OCI-M2 (cell line): ENCODE measurements around the gene IL17RB.

Source experiments
- DNase-seq: peaks from one replicate; lab custom pipeline; 2025; ENCODE audit not compliant: unreplicated experiment; lab: John Stamatoyannopoulos, UW

Gene IL17RB

DNA sequence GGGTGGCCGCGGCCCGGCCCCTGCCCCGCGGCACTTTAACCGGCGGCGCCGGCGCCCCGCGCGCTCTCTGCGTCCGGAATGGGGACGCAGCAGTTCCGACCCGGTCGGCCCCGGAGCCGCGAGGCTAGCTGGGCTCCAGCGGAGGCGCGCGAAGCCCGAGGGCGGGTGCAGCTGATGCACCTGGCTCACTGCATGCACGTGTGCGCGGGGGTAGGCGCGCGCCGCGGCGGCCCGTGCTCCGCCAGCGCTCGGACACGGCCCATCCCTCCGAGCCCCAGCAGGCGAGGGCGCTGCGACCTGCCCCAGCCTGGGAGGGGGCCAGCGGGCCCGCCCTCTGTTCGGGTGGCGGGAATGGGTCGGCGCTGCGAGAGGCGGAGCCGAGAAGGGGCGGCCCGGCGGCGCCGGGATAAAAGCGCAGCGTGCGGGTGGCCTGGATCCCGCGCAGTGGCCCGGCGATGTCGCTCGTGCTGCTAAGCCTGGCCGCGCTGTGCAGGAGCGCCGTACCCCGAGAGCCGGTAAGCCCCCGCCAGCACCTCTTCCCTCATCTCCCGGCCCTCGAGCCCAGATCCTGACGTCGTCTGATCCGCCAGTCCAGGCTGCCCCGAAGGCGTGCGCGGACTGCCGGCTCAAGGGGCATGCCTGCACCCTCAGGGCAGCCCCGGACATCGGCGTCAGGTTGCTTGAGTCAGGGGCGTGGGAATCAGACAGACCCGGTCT is at the start of gene IL17RB, which contains the start of gene CHDH:
Gene IL17RB, plus strand, starts transcription at position 435 of the 717 bp plus-strand sequence. Its CDS starts 21 bp downstream, at position 456.
Gene CHDH, minus strand, starts transcription at position 286 of the 717 bp plus-strand sequence. CDS start 22,411 bp downstream, outside the sequence.
- DNase-seq: no peak

GRCh38 chr3:53798144-53798543 is 48.2 kb upstream of the IL17RB start:
- DNase-seq: no peak

- no peak for DNase-seq
Observed at GRCh38 chr3:53799338-53799865, 47.0 kb upstream of the IL17RB start.

GRCh38 chr3:53800041-53800906 is 46.1 kb upstream of the IL17RB start:
- no peak for DNase-seq

DNA sequence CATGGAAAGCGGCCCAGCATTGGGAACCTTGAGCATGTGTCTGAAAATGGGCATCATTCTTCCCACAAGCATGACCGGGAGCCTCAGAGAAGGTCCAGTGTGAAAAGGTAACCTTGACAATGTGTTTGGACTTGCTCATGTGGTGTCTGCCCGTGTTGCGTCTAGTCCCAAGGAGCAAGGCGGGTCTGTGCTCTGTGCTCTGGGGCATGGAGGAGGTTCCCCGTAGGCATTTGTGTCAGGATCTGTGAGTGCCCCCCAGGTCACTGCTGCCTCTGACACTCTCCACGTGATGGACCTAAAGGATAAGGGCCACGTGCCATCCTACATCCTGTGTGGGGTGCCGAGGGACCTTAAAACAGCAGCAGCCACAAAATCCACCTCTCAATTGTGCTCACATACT is 45.0 kb upstream of the IL17RB start:
- DNase-seq: no peak

DNA sequence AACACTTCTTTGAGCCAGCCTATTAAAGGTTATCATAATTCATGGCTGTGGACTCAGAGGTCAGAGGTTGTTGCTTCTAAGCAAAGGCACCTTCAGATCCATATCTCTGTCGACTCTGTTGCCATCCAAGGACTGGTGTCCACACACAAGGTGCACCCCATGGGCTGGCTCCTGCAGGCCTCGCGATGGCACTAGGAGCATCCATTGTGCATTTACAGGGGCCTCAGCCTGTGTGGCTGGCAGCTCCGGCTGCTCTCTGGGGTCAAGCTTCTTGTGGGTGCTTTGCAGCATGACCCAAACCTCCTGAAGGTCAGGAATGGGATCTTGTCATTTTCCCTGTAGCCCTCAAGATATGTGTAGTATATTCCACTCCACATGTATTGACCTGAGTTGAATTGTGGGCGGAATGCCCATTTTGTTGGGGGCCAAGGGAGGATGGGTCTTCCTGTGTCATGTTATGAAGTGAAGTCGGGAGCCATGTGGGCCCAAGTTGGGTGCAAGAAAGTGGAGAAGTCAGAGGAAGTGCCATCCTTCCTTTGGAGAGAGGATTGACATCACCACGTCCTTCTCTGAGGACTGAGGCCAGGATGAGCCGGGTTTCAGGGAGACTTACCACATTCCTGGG is 44.0 kb upstream of the IL17RB start:
- DNase-seq: no peak

DNA sequence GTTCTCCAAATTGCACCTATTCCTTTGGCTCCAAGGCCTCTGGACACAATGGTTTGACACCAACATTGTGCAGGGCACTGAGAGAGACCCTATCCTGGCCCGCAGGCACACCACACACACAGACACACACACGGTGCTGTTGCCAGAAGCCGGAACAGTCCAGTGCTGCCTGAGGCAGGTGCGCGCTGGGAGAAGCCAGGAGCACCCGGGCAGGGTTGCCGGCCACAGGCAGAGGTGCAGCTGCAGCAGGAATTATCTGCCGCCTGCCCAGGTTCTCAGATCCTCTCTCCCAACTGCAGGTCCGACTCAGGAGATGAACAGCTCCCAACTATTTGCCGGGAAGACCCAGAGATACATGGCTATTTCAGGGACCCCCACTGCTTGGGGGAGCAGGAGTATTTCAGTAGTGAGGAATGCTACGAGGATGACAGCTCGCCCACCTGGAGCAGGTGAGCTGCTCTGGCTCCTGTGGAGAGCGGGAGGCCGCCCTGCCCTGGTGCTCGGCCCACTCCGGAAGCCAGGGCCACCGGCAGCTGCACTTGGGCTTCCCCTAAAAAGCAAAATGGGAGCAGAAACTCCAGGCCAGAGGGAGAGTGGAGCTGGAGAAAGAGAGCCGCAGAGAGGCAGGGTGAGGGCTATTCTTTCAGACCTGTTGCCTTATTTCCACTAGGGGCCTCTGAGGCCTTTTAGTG is 43.1 kb upstream of the IL17RB start:
- no peak for DNase-seq

DNA sequence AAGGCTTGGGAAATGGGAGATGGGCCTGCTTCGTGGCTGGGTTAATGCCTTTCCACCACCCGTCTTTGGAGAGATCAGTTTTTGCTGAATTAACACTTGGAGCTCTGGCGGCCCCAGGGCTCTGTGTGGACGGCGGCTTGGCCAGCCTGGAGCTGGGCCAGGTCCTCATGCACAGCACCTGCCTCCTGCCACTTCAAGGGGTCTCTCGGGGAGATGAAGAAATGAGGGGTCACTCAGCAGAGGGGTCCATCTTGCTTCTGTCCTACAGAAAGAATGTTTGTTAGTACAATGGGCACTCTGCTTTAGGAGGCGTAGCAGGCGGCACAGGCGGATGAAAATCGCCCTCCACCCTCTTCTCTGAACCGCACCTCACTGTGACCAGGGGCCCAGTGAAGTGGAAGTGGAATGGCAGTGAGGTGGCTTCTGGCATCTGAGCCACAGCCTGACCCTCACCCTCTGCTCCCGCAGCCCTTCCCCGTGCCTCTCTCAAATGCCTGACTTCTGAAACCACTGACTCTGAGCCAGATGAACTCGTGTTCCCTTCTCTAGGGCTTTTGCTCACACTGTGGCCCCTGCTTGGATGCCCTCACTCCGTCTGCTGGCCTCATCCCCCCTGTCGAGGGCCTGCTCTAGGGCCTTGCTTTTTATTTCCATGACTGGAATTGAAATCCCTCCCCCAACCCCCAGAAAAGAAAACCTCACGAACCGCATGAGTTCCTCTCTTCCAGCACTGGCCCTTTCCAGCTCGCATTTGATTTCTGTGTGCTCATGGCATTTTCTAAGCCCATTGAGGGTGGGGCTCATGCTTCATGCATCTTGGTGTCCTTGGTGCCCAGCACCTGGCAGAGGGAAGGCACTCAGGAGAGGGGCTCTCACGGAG is 42.3 kb upstream of the IL17RB start:
- DNase-seq: no peak

- no peak for DNase-seq
Observed at GRCh38 chr3:53804697-53805462, 41.5 kb upstream of the IL17RB start.

GRCh38 chr3:53805463-53806159 is 40.8 kb upstream of the IL17RB start:
- no peak for DNase-seq

DNA sequence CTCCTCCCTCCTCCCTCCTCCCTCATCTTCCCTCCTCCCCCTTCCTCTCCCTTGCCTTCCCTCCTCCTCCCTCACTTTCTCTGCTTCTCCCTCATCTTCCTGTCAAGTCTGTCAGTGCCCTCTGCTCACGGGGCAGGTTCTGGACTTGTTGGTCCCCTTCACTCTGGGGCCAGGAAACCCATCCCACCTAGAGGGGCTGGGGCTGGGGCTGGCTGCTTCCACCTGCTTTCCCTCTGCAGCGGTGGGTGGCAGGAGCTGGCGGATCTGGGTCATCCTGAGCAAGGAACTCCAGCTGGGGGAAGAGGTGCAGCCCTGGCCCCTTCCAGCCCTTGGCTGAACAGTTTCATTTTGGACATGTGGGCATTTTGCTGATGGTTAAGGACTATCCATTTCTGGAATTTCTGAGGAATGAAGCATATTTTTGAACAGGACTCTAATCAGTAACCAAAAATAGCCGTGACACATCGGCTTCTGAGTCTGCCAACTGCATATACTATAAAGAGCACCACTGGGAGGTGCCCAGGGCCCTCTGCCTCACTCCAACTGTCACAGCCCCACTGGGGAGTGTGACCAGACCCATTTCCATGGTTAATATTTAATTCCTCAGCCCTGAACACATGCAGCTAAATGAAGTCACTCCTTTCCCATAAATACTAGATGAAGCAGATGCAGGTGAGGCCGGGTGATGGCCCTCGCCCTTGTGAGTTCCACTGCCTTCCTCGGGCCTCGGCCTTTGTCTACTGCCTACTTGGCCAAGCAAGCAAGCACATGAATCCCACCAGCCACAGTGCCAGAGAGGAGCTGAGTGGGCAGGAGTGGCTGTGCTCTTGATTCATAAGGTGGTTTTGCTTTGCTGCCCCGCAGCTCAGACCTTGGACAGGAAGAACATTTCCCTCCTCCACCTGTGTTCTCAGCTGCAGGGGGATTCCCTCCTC is 39.9 kb upstream of the IL17RB start:
- DNase-seq: no peak

GRCh38 chr3:53807117-53807810 is 39.1 kb upstream of the IL17RB start:
- DNase-seq: no peak

DNA sequence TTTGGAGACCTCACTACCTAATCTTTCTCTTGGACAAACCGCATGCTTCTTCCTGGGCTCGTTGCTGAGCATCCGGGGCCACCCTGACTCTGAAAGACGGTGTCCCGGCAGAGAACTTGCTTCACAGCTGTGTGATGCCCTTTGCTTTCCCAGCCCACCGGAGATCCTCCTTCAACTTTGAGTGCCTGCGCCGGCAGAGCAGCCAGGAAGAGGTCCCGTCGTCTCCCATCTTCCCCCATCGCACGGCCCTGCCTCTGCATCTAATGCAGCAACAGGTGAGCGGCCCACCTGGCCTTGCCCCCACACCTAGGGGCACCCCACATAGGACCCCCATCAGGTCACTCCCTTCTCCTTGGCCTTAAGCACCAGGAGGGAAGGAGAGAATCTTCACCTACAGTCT is 37.9 kb upstream of the IL17RB start:
- DNase-seq: no peak

DNA sequence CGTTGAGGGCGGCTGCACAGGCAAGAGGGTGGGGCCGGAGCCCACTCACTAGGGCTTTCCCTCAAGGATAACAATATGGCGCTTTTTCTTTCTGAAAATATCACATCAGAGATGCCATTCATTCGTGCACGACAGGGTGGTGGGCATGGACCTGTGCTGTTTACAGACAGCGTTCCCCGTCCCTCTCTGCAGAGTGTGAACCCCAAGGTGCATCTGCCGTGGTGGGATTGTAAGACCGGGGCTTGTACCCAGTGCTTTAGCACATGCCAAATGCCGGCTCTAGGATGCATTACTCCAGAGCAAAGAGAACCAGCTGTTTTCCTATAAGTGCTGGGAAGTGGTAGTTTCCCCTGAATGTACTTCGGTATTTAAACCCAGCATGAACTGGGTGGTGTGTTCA is 37.1 kb upstream of the IL17RB start:
- DNase-seq: no peak

GRCh38 chr3:53809764-53810400 is 36.5 kb upstream of the IL17RB start:
- no peak for DNase-seq

DNA sequence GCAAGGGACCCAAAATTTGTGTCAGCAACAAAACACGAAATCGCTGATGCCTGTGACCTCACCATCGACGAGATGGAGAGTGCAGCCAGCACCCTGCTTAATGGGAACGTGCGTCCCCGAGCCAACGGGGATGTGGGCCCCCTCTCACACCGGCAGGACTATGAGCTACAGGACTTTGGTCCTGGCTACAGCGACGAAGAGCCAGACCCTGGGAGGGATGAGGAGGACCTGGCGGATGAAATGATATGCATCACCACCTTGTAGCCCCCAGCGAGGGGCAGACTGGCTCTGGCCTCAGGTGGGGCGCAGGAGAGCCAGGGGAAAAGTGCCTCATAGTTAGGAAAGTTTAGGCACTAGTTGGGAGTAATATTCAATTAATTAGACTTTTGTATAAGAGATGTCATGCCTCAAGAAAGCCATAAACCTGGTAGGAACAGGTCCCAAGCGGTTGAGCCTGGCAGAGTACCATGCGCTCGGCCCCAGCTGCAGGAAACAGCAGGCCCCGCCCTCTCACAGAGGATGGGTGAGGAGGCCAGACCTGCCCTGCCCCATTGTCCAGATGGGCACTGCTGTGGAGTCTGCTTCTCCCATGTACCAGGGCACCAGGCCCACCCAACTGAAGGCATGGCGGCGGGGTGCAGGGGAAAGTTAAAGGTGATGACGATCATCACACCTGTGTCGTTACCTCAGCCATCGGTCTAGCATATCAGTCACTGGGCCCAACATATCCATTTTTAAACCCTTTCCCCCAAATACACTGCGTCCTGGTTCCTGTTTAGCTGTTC is 35.0 kb upstream of the IL17RB start:
- DNase-seq: no peak
